ENCODE data around the gene C1orf74.

Gene C1orf74

DNA sequence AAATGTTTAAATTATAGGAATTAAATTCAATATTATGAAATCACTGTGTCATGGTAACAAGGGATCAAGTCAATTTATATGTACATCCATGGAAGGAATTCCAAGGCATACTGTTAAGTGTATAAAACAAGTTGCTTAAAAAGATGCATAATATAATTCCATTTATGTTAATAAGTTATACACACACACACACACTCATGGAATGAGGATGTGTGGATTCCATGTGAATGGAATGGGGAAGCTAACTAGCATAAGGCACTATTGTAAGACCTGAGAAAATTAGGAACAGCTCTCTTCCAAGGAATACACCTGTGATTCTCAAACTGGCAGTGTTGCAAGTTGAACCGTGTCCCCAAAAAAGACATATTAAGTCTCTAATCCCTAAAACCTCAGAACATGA is 46.1 kb downstream of the C1orf74 start:
- no peak overlapping the region for H3K4me2 ChIP-seq (ENCODE audit: low read length)
- WGBS (ENCODE audit: extremely low coverage, insufficient coverage, low lambda C conversion rate) = no CpG with 5 or more reads among the region's 1 CpG
- no peak overlapping the region for H3K27ac ChIP-seq (ENCODE audit: low read depth, low read length)
- DNase-seq = no peak
- no peak overlapping the region for H2BK120ac ChIP-seq (ENCODE audit: low read depth, low read length)
- no peak overlapping the region for H3K9ac ChIP-seq (ENCODE audit: low read length)
- H3K27me3 ChIP-seq (ENCODE audit: insufficient read depth, low read length, poor library complexity) = no peaks in the 10 kb centered on the region
- H3K23ac ChIP-seq (ENCODE audit: low read length) = no peak overlapping the region
- no peaks in the 10 kb centered on the region for H3K36me3 ChIP-seq (ENCODE audit: control insufficient read depth, insufficient read depth, low read length)
- no peak overlapping the region for H3K4me3 ChIP-seq (ENCODE audit: low read length)
- H3K4me1 ChIP-seq (ENCODE audit: control insufficient read depth, low read depth, low read length) = no peaks in the 10 kb centered on the region
- no peak overlapping the region for H2AK5ac ChIP-seq (ENCODE audit: low read length)
- H4K8ac ChIP-seq (ENCODE audit: low read depth, low read length) = no peak overlapping the region
- no peak overlapping the region for H2BK5ac ChIP-seq (ENCODE audit: low read length)
- H3K56ac ChIP-seq (ENCODE audit: low read length) = no peak overlapping the region
- H3K79me1 ChIP-seq (ENCODE audit: low read length) = no peaks in the 10 kb centered on the region
- H2BK15ac ChIP-seq (replicated peaks; ENCODE audit: low read depth) = no peak overlapping the region
- H3K4ac ChIP-seq (ENCODE audit: low read depth, low read length) = no peak overlapping the region
- no peak overlapping the region for H4K5ac ChIP-seq (ENCODE audit: low read length)
- no peaks in the 10 kb centered on the region for H3K79me2 ChIP-seq (ENCODE audit: control insufficient read depth, insufficient read depth, low read length)
- H3K18ac ChIP-seq (ENCODE audit: low read length) = no peak overlapping the region

DNA sequence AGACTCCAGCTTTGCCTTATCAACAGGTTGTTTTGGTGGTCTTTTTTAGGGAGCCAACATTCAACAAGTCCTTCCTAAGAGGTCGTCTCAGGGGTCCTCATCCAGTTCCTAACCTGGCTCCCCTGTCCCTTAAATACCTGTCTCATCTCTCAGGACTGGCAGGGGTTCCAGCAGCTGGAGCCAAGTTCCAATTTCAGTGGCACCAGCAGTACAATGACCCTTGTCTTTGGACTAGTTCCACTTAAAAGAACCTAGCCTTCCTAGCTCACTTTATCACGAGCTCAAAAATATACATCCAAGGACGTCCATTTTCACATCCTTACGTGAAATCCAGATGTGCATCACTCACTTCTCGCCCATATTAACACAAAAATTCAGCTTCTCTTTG is 47.2 kb downstream of the C1orf74 start:
- no peak overlapping the region for H3K27ac ChIP-seq (ENCODE audit: low read depth, low read length)
- no peak overlapping the region for H4K5ac ChIP-seq (ENCODE audit: low read length)
- no peak overlapping the region for H2AK5ac ChIP-seq (ENCODE audit: low read length)
- H3K9ac ChIP-seq (ENCODE audit: low read length) = no peak overlapping the region
- H3K18ac ChIP-seq (ENCODE audit: low read length) = no peak overlapping the region
- no peaks in the 10 kb centered on the region for H3K79me2 ChIP-seq (ENCODE audit: control insufficient read depth, insufficient read depth, low read length)
- H2BK15ac ChIP-seq (replicated peaks; ENCODE audit: low read depth) = no peak overlapping the region
- H3K4me2 ChIP-seq (ENCODE audit: low read length) = no peak overlapping the region
- no peak overlapping the region for H3K4me3 ChIP-seq (ENCODE audit: low read length)
- H2BK120ac ChIP-seq (ENCODE audit: low read depth, low read length) = no peak overlapping the region
- DNase-seq = no peak
- no peak overlapping the region for H2BK5ac ChIP-seq (ENCODE audit: low read length)
- H3K4me1 ChIP-seq (ENCODE audit: control insufficient read depth, low read depth, low read length) = no peaks in the 10 kb centered on the region
- H3K23ac ChIP-seq (ENCODE audit: low read length) = no peak overlapping the region
- H3K79me1 ChIP-seq (ENCODE audit: low read length) = no peaks in the 10 kb centered on the region
- H3K27me3 ChIP-seq (ENCODE audit: insufficient read depth, low read length, poor library complexity) = no peaks in the 10 kb centered on the region
- H3K36me3 ChIP-seq (ENCODE audit: control insufficient read depth, insufficient read depth, low read length) = no peaks in the 10 kb centered on the region
- no peak overlapping the region for H3K56ac ChIP-seq (ENCODE audit: low read length)
- H4K8ac ChIP-seq (ENCODE audit: low read depth, low read length) = no peak overlapping the region
- 100% methylated on average over 3 of the region's 5 CpGs for WGBS (ENCODE audit: extremely low coverage, insufficient coverage, low lambda C conversion rate)
- no peak overlapping the region for H3K4ac ChIP-seq (ENCODE audit: low read depth, low read length)

- H2BK5ac ChIP-seq (ENCODE audit: low read length) = no peak overlapping the region
- H3K27me3 ChIP-seq (ENCODE audit: insufficient read depth, low read length, poor library complexity) = no peaks in the 10 kb centered on the region
- no peaks in the 10 kb centered on the region for H3K79me1 ChIP-seq (ENCODE audit: low read length)
- WGBS (ENCODE audit: extremely low coverage, insufficient coverage, low lambda C conversion rate) = no CpG with 5 or more reads among the region's 3 CpGs
- H2AK5ac ChIP-seq (ENCODE audit: low read length) = no peak overlapping the region
- H4K5ac ChIP-seq (ENCODE audit: low read length) = no peak overlapping the region
- no peak overlapping the region for H3K18ac ChIP-seq (ENCODE audit: low read length)
- no peak overlapping the region for H3K9ac ChIP-seq (ENCODE audit: low read length)
- no peak overlapping the region for H2BK15ac ChIP-seq (replicated peaks; ENCODE audit: low read depth)
- H3K56ac ChIP-seq (ENCODE audit: low read length) = no peak overlapping the region
- no peak overlapping the region for H2BK120ac ChIP-seq (ENCODE audit: low read depth, low read length)
- H3K4me2 ChIP-seq (ENCODE audit: low read length) = no peak overlapping the region
- no peak overlapping the region for H3K4ac ChIP-seq (ENCODE audit: low read depth, low read length)
- no peaks in the 10 kb centered on the region for H3K79me2 ChIP-seq (ENCODE audit: control insufficient read depth, insufficient read depth, low read length)
- no peaks in the 10 kb centered on the region for H3K36me3 ChIP-seq (ENCODE audit: control insufficient read depth, insufficient read depth, low read length)
- no peak overlapping the region for H3K4me3 ChIP-seq (ENCODE audit: low read length)
- no peak overlapping the region for H4K8ac ChIP-seq (ENCODE audit: low read depth, low read length)
- no peak overlapping the region for H3K23ac ChIP-seq (ENCODE audit: low read length)
- no peaks in the 10 kb centered on the region for H3K4me1 ChIP-seq (ENCODE audit: control insufficient read depth, low read depth, low read length)
- no peak overlapping the region for H3K27ac ChIP-seq (ENCODE audit: low read depth, low read length)
- DNase-seq = no peak
Measured at GRCh38 chr1:209736490-209737117, 47.8 kb downstream of the C1orf74 start.

DNA sequence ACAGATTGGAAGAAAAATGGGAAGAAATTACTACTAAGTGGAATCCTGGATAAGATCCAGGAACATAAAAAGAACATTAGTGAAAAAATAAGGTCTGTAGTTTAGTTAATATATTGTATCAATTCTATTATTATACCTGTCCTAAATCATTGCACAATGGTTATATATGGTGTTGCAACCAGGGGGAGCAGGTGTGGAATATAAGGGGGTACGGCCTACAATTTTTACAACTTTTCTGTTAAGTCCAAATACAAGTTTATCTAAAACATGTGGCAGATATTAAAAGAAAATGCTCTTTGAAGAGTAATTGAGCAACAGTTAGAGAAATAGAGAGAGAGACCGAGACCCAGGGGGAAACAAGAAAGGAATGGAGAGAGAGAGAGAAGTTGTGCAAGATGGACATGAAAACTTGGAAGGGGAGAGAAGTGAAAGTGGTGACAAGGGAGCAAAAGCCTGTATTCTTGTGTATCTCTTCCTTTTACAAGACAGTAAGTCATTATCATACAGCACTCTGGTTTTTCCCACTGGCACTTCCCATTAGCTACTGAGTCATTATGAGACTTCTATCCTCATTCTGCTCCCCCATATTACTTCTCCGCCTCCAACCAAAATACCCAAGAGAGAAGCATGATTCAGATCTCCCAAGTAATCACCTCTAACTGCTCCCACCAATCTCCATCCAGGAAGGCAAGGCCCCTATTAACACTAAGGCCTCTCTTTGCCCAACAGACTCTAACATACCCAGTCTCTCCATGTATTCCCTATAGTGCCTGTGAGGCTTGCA is 50.8 kb downstream of the C1orf74 start:
- H3K4ac ChIP-seq (ENCODE audit: low read depth, low read length) = no peak overlapping the region
- no peak overlapping the region for H3K18ac ChIP-seq (ENCODE audit: low read length)
- H3K27me3 ChIP-seq (ENCODE audit: insufficient read depth, low read length, poor library complexity) = no peaks in the 10 kb centered on the region
- no peak overlapping the region for H2AK5ac ChIP-seq (ENCODE audit: low read length)
- H3K23ac ChIP-seq (ENCODE audit: low read length) = no peak overlapping the region
- H3K36me3 ChIP-seq (ENCODE audit: control insufficient read depth, insufficient read depth, low read length) = no peaks in the 10 kb centered on the region
- H3K79me1 ChIP-seq (ENCODE audit: low read length) = no peaks in the 10 kb centered on the region
- no peak overlapping the region for H3K4me3 ChIP-seq (ENCODE audit: low read length)
- DNase-seq = no peak
- no peak overlapping the region for H4K5ac ChIP-seq (ENCODE audit: low read length)
- no peak overlapping the region for H3K56ac ChIP-seq (ENCODE audit: low read length)
- H3K79me2 ChIP-seq (ENCODE audit: control insufficient read depth, insufficient read depth, low read length) = no peaks in the 10 kb centered on the region
- no peaks in the 10 kb centered on the region for H3K4me1 ChIP-seq (ENCODE audit: control insufficient read depth, low read depth, low read length)
- H2BK120ac ChIP-seq (ENCODE audit: low read depth, low read length) = no peak overlapping the region
- H2BK5ac ChIP-seq (ENCODE audit: low read length) = no peak overlapping the region
- H3K9ac ChIP-seq (ENCODE audit: low read length) = no peak overlapping the region
- H3K27ac ChIP-seq (ENCODE audit: low read depth, low read length) = no peak overlapping the region
- WGBS (ENCODE audit: extremely low coverage, insufficient coverage, low lambda C conversion rate) = no CpG with 5 or more reads among the region's 3 CpGs
- H3K4me2 ChIP-seq (ENCODE audit: low read length) = no peak overlapping the region
- no peak overlapping the region for H4K8ac ChIP-seq (ENCODE audit: low read depth, low read length)
- no peak overlapping the region for H2BK15ac ChIP-seq (replicated peaks; ENCODE audit: low read depth)

GRCh38 chr1:209732725-209733124 is 51.6 kb downstream of the C1orf74 start:
- H3K4me2 ChIP-seq (ENCODE audit: low read length) = no peak overlapping the region
- H3K27ac ChIP-seq (ENCODE audit: low read depth, low read length) = no peak overlapping the region
- DNase-seq = no peak
- no peak overlapping the region for H2AK5ac ChIP-seq (ENCODE audit: low read length)
- H3K79me2 ChIP-seq (ENCODE audit: control insufficient read depth, insufficient read depth, low read length) = no peaks in the 10 kb centered on the region
- no peak overlapping the region for H3K4ac ChIP-seq (ENCODE audit: low read depth, low read length)
- H3K79me1 ChIP-seq (ENCODE audit: low read length) = no peaks in the 10 kb centered on the region
- H3K36me3 ChIP-seq (ENCODE audit: control insufficient read depth, insufficient read depth, low read length) = no peaks in the 10 kb centered on the region
- no peak overlapping the region for H3K56ac ChIP-seq (ENCODE audit: low read length)
- H3K18ac ChIP-seq (ENCODE audit: low read length) = no peak overlapping the region
- H4K8ac ChIP-seq (ENCODE audit: low read depth, low read length) = no peak overlapping the region
- H3K4me1 ChIP-seq (ENCODE audit: control insufficient read depth, low read depth, low read length) = no peaks in the 10 kb centered on the region
- no peak overlapping the region for H2BK15ac ChIP-seq (replicated peaks; ENCODE audit: low read depth)
- no peak overlapping the region for H2BK5ac ChIP-seq (ENCODE audit: low read length)
- H3K9ac ChIP-seq (ENCODE audit: low read length) = no peak overlapping the region
- no peak overlapping the region for H4K5ac ChIP-seq (ENCODE audit: low read length)
- H2BK120ac ChIP-seq (ENCODE audit: low read depth, low read length) = no peak overlapping the region
- no CpG with 5 or more reads among the region's 1 CpG for WGBS (ENCODE audit: extremely low coverage, insufficient coverage, low lambda C conversion rate)
- H3K23ac ChIP-seq (ENCODE audit: low read length) = no peak overlapping the region
- H3K27me3 ChIP-seq (ENCODE audit: insufficient read depth, low read length, poor library complexity) = no peaks in the 10 kb centered on the region
- H3K4me3 ChIP-seq (ENCODE audit: low read length) = no peak overlapping the region

All from mesendoderm (in vitro differentiated cells).